MM.1S (cell line): Measurements from ENCODE around the gene RTL3.

ENCODE experiments used
- DNase-seq: peaks from one replicate; pipeline ENCODE4 v3.0.0-alpha.2; 2015
- H2AFZ ChIP-seq: fragments of 300-600 bp; sonication (generic); 2 replicates; pipeline ENCODE4 v1.6.0; 2016; ENCODE audit warnings: antibody characterized with exemption, low read length
- H3F3A ChIP-seq: fragments of 300-600 bp; sonication (generic); 2 replicates; pipeline ENCODE4 v1.6.1; 2016; ENCODE audit warnings: mild to moderate bottlenecking, antibody characterized with exemption, low read length, moderate library complexity, mixed read lengths; ENCODE audit not compliant: insufficient read depth
- H3K27ac ChIP-seq: fragments of 300-600 bp; sonication (generic); 2 replicates; pipeline ENCODE4 v1.5.1; 2016; ENCODE audit warnings: mild to moderate bottlenecking, low read length
- H3K27me3 ChIP-seq: fragments of 300-600 bp; sonication (generic); replicated peaks from 2 replicates; pipeline ENCODE4 v1.6.0; 2016; ENCODE audit warnings: low read length; ENCODE audit not compliant: insufficient read depth
- H3K36me3 ChIP-seq: fragments of 300-600 bp; sonication (generic); replicated peaks from 2 replicates; pipeline ENCODE4 v1.6.1; 2016; ENCODE audit warnings: mild to moderate bottlenecking, low read length, mixed read lengths; ENCODE audit not compliant: insufficient read depth
- H3K4me1 ChIP-seq: fragments of 300-600 bp; sonication (generic); 2 replicates; pipeline ENCODE4 v1.6.1; 2016; ENCODE audit warnings: low read length, mixed read lengths
- H3K4me2 ChIP-seq: fragments of 300-600 bp; sonication (generic); 2 replicates; pipeline ENCODE4 v1.6.0; 2016; ENCODE audit warnings: low read depth, low read length
- H3K4me3 ChIP-seq: fragments of 300-600 bp; sonication (generic); 2 replicates; pipeline ENCODE4 v1.5.1; 2016; ENCODE audit warnings: low read length, mixed read lengths
- H3K79me2 ChIP-seq: fragments of 300-600 bp; sonication (generic); 2 replicates; pipeline ENCODE4 v1.6.1; 2016; ENCODE audit warnings: mixed run types, low read length, mixed read lengths
- H3K9ac ChIP-seq: fragments of 300-600 bp; sonication (generic); 2 replicates; pipeline ENCODE4 v1.6.1; 2016; ENCODE audit warnings: low read length, mixed read lengths
- H3K9me2 ChIP-seq: fragments of 300-600 bp; sonication (generic); replicated peaks from 2 replicates; pipeline ENCODE4 v1.6.1; 2016; ENCODE audit warnings: mild to moderate bottlenecking, low read length, mixed read lengths; ENCODE audit not compliant: insufficient read depth
- H3K9me3 ChIP-seq: fragments of 300-600 bp; sonication (generic); replicated peaks from 2 replicates; pipeline ENCODE4 v1.6.1; 2016; ENCODE audit warnings: mild to moderate bottlenecking, low read length, mixed read lengths; ENCODE audit not compliant: insufficient read depth
- H4K20me1 ChIP-seq: fragments of 300-600 bp; sonication (generic); 2 replicates; pipeline ENCODE4 v1.6.1; 2016; ENCODE audit warnings: mild to moderate bottlenecking, low read length, moderate library complexity, mixed read lengths; ENCODE audit not compliant: insufficient read depth
- CTCF ChIP-seq: fragments of 300-600 bp; sonication (generic); IDR thresholded peaks from 2 replicates; pipeline ENCODE4 v1.5.1; 2016; ENCODE audit warnings: antibody characterized with exemption, low read length, mixed read lengths
- EZH2 ChIP-seq: fragments of 300-600 bp; sonication (generic); optimal IDR thresholded peaks from 2 replicates; pipeline ENCODE3; 2017; ENCODE audit warnings: low read depth, mild to moderate bottlenecking, antibody characterized with exemption, low read length, mixed read lengths
- EZH2phosphoT487 ChIP-seq: fragments of 300-600 bp; sonication (generic); IDR thresholded peaks from 2 replicates; pipeline ENCODE4 v1.6.1; 2018; ENCODE audit warnings: antibody characterized with exemption, low read length

The RTL3 gene

GRCh38 chrX:78622831-78623230 lies 36.3 kb downstream of the RTL3 start:
- H2AFZ ChIP-seq, result no peak overlapping the region
- no peaks in the 10 kb centered on the region for H3K9me3 ChIP-seq
- H3K27ac ChIP-seq, result no peak overlapping the region
- H3K9ac ChIP-seq, result no peak overlapping the region
- no peaks in the 10 kb centered on the region for H4K20me1 ChIP-seq
- H3K27me3 ChIP-seq, result no peaks in the 10 kb centered on the region
- no peak overlapping the region for H3K4me2 ChIP-seq
- H3F3A ChIP-seq, result no peaks in the 10 kb centered on the region
- no peak overlapping the region for H3K4me3 ChIP-seq
- H3K36me3 ChIP-seq, result no peaks in the 10 kb centered on the region
- H3K79me2 ChIP-seq, result no peaks in the 10 kb centered on the region
- no peak for DNase-seq
- TF ChIP-seq CTCF (no peak), EZH2 (no peak), EZH2phosphoT487 (no peak)
- H3K4me1 ChIP-seq, result 0 out of 2 replicates have a peak, but pooled peaks cover 4% of the 10 kb centered on the region
- no peaks in the 10 kb centered on the region for H3K9me2 ChIP-seq

- no peak overlapping the region for H3K9ac ChIP-seq
Measured at GRCh38 chrX:78619834-78620233, 39.3 kb downstream of the RTL3 start.

DNA sequence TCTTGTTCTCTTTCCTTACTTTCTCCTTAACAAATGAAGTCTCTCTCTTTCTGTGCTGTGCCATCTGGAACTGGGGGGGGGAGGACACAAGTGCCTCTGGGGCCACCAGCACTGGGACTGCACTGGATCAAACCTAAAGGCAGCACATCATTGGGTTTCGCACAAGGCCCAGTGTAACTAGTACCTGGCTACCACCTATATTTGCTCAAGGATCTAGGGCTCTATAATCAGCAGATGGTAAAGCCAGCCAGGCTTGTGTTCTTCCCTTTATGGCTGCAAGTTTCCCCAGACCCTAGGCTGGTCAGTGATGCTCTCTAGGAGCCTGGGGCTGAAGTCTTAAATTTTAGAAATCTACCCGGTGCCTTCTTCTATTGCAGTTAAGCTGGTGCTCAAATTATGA lies 40.1 kb downstream of the RTL3 start:
- no peaks in the 10 kb centered on the region for H3K4me1 ChIP-seq
- no peak overlapping the region for H3K4me2 ChIP-seq
- no peaks in the 10 kb centered on the region for H4K20me1 ChIP-seq
- H3K79me2 ChIP-seq, result no peaks in the 10 kb centered on the region
- H3F3A ChIP-seq, result no peaks in the 10 kb centered on the region
- H3K9me3 ChIP-seq, result no peaks in the 10 kb centered on the region
- H3K36me3 ChIP-seq, result no peaks in the 10 kb centered on the region
- H3K9ac ChIP-seq, result no peak overlapping the region
- no peaks in the 10 kb centered on the region for H3K27me3 ChIP-seq
- no peak for DNase-seq
- no peaks in the 10 kb centered on the region for H3K9me2 ChIP-seq
- no peak overlapping the region for H2AFZ ChIP-seq
- no peak overlapping the region for H3K27ac ChIP-seq
- no peak overlapping the region for H3K4me3 ChIP-seq
- no peak for TF ChIP-seq EZH2phosphoT487
- TF ChIP-seq EZH2, result no peak
- no peak for TF ChIP-seq CTCF

More at GRCh38 chrX:78619834-78620233, 39.3 kb downstream of the RTL3 start:
- no peaks in the 10 kb centered on the region for H4K20me1 ChIP-seq
- DNase-seq, result no peak
- no peaks in the 10 kb centered on the region for H3K27me3 ChIP-seq
- H3K4me3 ChIP-seq, result no peak overlapping the region
- no peak for TF ChIP-seq EZH2
- TF ChIP-seq CTCF, result no peak
- no peaks in the 10 kb centered on the region for H3K36me3 ChIP-seq
- H3K4me2 ChIP-seq, result no peak overlapping the region
- H3K4me1 ChIP-seq, result no peaks in the 10 kb centered on the region
- H3K79me2 ChIP-seq, result no peaks in the 10 kb centered on the region
- no peak overlapping the region for H3K27ac ChIP-seq
- no peaks in the 10 kb centered on the region for H3F3A ChIP-seq
- no peaks in the 10 kb centered on the region for H3K9me2 ChIP-seq
- H3K9me3 ChIP-seq, result no peaks in the 10 kb centered on the region
- H2AFZ ChIP-seq, result no peak overlapping the region
